ENCODE measurements around the gene CISH.

The CISH gene

GRCh38 chr3:50586763-50587070, 24.9 kb downstream of the CISH start:
- peaks cover 15% of the 10 kb centered on the region for H3K27me3 ChIP-seq (ENCODE audit: control insufficient read depth, low read length)
- no peak overlapping the region for H3K4me3 ChIP-seq (ENCODE audit: low read length)
- H3K36me3 ChIP-seq (ENCODE audit: control insufficient read depth, low read length), result no peaks in the 10 kb centered on the region
- no peak overlapping the region for H3K27ac ChIP-seq (ENCODE audit: low read depth, low read length)
- no peaks in the 10 kb centered on the region for H3K9me2 ChIP-seq (replicated peaks; ENCODE audit: control insufficient read depth, low read length)
- TF ChIP-seq CTCF (IDR thresholded peaks at IDR 0.05; ENCODE audit: low read depth, low read length, poor library complexity, severe bottlenecking), result no peak
- no peak for TF ChIP-seq EZH2phosphoT487 (IDR thresholded peaks at IDR 0.05; ENCODE audit: borderline replicate concordance, low read length)
- no peaks in the 10 kb centered on the region for H3K79me2 ChIP-seq (ENCODE audit: control insufficient read depth, low read length)
- H3K4me1 ChIP-seq (ENCODE audit: control insufficient read depth, low read length), result peaks cover 13% of the 10 kb centered on the region
- no peaks in the 10 kb centered on the region for H3K9me3 ChIP-seq (ENCODE audit: control insufficient read depth, insufficient read depth, low read length)
- H3F3A ChIP-seq (ENCODE audit: control insufficient read depth, insufficient read depth), result no peaks in the 10 kb centered on the region; the same call in 1 of the 2 replicates
- no peaks in the 10 kb centered on the region for H4K20me1 ChIP-seq (ENCODE audit: control insufficient read depth, insufficient read depth, low read depth, low read length)
- H3K4me2 ChIP-seq (ENCODE audit: low read length), result no peak overlapping the region

- no peaks in the 10 kb centered on the region for H4K20me1 ChIP-seq (ENCODE audit: control insufficient read depth, insufficient read depth, low read depth, low read length)
- no peak overlapping the region for H3K4me2 ChIP-seq (ENCODE audit: low read length)
- no peaks in the 10 kb centered on the region for H3K9me2 ChIP-seq (replicated peaks; ENCODE audit: control insufficient read depth, low read length)
- peaks cover 15% of the 10 kb centered on the region for H3K27me3 ChIP-seq (ENCODE audit: control insufficient read depth, low read length)
- no peak overlapping the region for H3K27ac ChIP-seq (ENCODE audit: low read depth, low read length)
- H3K4me3 ChIP-seq (ENCODE audit: low read length), result no peak overlapping the region
- H3K9me3 ChIP-seq (ENCODE audit: control insufficient read depth, insufficient read depth, low read length), result no peaks in the 10 kb centered on the region
- H3K36me3 ChIP-seq (ENCODE audit: control insufficient read depth, low read length), result no peaks in the 10 kb centered on the region
- no peaks in the 10 kb centered on the region; the same call in 1 of the 2 replicates for H3F3A ChIP-seq (ENCODE audit: control insufficient read depth, insufficient read depth)
- TF ChIP-seq CTCF (IDR thresholded peaks at IDR 0.05; ENCODE audit: low read depth, low read length, poor library complexity, severe bottlenecking), result no peak
- no peak for TF ChIP-seq EZH2phosphoT487 (IDR thresholded peaks at IDR 0.05; ENCODE audit: borderline replicate concordance, low read length)
- no peaks in the 10 kb centered on the region for H3K79me2 ChIP-seq (ENCODE audit: control insufficient read depth, low read length)
- peaks cover 11% of the 10 kb centered on the region for H3K4me1 ChIP-seq (ENCODE audit: control insufficient read depth, low read length)
Measured at GRCh38 chr3:50585919-50586762, 25.4 kb downstream of the CISH start.

GRCh38 chr3:50584391-50584790, 27.2 kb downstream of the CISH start:
- H3K27me3 ChIP-seq (ENCODE audit: control insufficient read depth, low read length), result peaks cover 15% of the 10 kb centered on the region
- H3K4me3 ChIP-seq (ENCODE audit: low read length), result no peak overlapping the region
- H3K9me3 ChIP-seq (ENCODE audit: control insufficient read depth, insufficient read depth, low read length), result no peaks in the 10 kb centered on the region
- no peak overlapping the region for H3K4me2 ChIP-seq (ENCODE audit: low read length)
- no peaks in the 10 kb centered on the region for H3F3A ChIP-seq (ENCODE audit: control insufficient read depth, insufficient read depth)
- TF ChIP-seq CTCF (IDR thresholded peaks at IDR 0.05; ENCODE audit: low read depth, low read length, poor library complexity, severe bottlenecking) (no peak), EZH2phosphoT487 (IDR thresholded peaks at IDR 0.05; ENCODE audit: borderline replicate concordance, low read length) (no peak)
- H3K79me2 ChIP-seq (ENCODE audit: control insufficient read depth, low read length), result no peaks in the 10 kb centered on the region
- H3K9me2 ChIP-seq (replicated peaks; ENCODE audit: control insufficient read depth, low read length), result no peaks in the 10 kb centered on the region
- H3K27ac ChIP-seq (ENCODE audit: low read depth, low read length), result no peak overlapping the region
- H3K4me1 ChIP-seq (ENCODE audit: control insufficient read depth, low read length), result no peaks in the 10 kb centered on the region
- no peaks in the 10 kb centered on the region for H3K36me3 ChIP-seq (ENCODE audit: control insufficient read depth, low read length)
- no peaks in the 10 kb centered on the region for H4K20me1 ChIP-seq (ENCODE audit: control insufficient read depth, insufficient read depth, low read depth, low read length)

Measured in DOHH2 (cell line).